GM23338 (cell line): Measurements from ENCODE around the gene SLC6A11.

Experiments
- CTCF ChIP-seq, 2 experiments: fragments of 200-600 bp in 1 of 2; sonication (generic) in 1 of 2; conservative IDR thresholded peaks; 2 replicates each; pipeline versions ENCODE4 v1.5.1 to v1.6.1; 2016 to 2017; ENCODE audit warnings: antibody characterized with exemption in 2 of 2, low read depth in 2 of 2, mild to moderate bottlenecking in 2 of 2, moderate library complexity in 1 of 2
- ETS1 ChIP-seq: IDR thresholded peaks from 2 replicates; pipeline ENCODE4 v1.6.1; 2016; ENCODE audit warnings: antibody characterized with exemption
- EZH2 ChIP-seq: fragments of 200-600 bp; sonication (generic); IDR thresholded peaks from one replicate; pipeline ENCODE4 v1.8.0; 2017; ENCODE audit warnings: antibody characterized with exemption, mild to moderate bottlenecking, low read depth; ENCODE audit not compliant: unreplicated experiment
- EZH2phosphoT487 ChIP-seq: fragments of 200-600 bp; sonication (generic); IDR thresholded peaks from one replicate; pipeline ENCODE4 v1.8.1; 2018; ENCODE audit warnings: antibody characterized with exemption; ENCODE audit not compliant: unreplicated experiment
- JUNB ChIP-seq: IDR thresholded peaks from one replicate; pipeline ENCODE4 v1.6.1; 2016; ENCODE audit warnings: antibody characterized with exemption; ENCODE audit not compliant: unreplicated experiment
- POLR2AphosphoS5 ChIP-seq: IDR thresholded peaks from 2 replicates; pipeline ENCODE4 v1.6.1; 2016; ENCODE audit warnings: antibody characterized with exemption, low read depth
- REST ChIP-seq: IDR thresholded peaks from one replicate; pipeline ENCODE4 v1.6.1; 2018; ENCODE audit warnings: antibody characterized with exemption; ENCODE audit not compliant: unreplicated experiment
- ZNF114 ChIP-seq: fragments of 250-450 bp; sonication (Bioruptor Pico); IDR thresholded peaks from 2 replicates; pipeline ENCODE4 v1.5.0; 2020; ENCODE audit warnings: mild to moderate bottlenecking, moderate library complexity
- ZNF331 ChIP-seq: fragments of 250-450 bp; sonication (Bioruptor Pico); IDR thresholded peaks from 2 replicates; pipeline ENCODE4 v1.5.0; 2020; ENCODE audit warnings: low read depth, mild to moderate bottlenecking, moderate library complexity
- ZNF462 ChIP-seq: fragments of 250-450 bp; sonication (Bioruptor Pico); IDR thresholded peaks from 2 replicates; pipeline ENCODE4 v1.5.0; 2020; ENCODE audit warnings: mild to moderate bottlenecking, moderate library complexity

- no peak for TF ChIP-seq CTCF (conservative IDR thresholded peaks at IDR 0.05; ENCODE audit: low read depth in 2 of 2)
- no peak for TF ChIP-seq EZH2phosphoT487
- TF ChIP-seq EZH2 = no peak
- no peak for TF ChIP-seq POLR2AphosphoS5
- no peak for TF ChIP-seq JUNB
- TF ChIP-seq REST = no peak
- TF ChIP-seq ZNF331 (CRISPR knock-in tag) = no peak
- TF ChIP-seq ZNF462 (CRISPR knock-in tag) = no peak
- TF ChIP-seq ZNF114 = no peak
- TF ChIP-seq ETS1 = no peak
Observed at GRCh38 chr3:10858091-10858490, 42.1 kb downstream of the SLC6A11 start.
